Stimulated activated CD4-positive, alpha-beta T cell treated with anti-CD3 and anti-CD28 coated beads, Interleukin-15, amount 100 ng/mL, for 1 hour (primary cell): ENCODE data around the gene TMEM267.
"Not testable (repeated sequence)": the region's sequence is repeated elsewhere in the genome, so short reads cannot be mapped to it uniquely, and the experiment has no call there.

Source experiments
- DNase-seq, 2 donors: peaks; one replicate each; pipeline ENCODE4 v3.0.0-alpha.2; 2020; ENCODE audit warnings: low read depth in 1 of 2, low spot score in 1 of 2

TMEM267 gene

DNA sequence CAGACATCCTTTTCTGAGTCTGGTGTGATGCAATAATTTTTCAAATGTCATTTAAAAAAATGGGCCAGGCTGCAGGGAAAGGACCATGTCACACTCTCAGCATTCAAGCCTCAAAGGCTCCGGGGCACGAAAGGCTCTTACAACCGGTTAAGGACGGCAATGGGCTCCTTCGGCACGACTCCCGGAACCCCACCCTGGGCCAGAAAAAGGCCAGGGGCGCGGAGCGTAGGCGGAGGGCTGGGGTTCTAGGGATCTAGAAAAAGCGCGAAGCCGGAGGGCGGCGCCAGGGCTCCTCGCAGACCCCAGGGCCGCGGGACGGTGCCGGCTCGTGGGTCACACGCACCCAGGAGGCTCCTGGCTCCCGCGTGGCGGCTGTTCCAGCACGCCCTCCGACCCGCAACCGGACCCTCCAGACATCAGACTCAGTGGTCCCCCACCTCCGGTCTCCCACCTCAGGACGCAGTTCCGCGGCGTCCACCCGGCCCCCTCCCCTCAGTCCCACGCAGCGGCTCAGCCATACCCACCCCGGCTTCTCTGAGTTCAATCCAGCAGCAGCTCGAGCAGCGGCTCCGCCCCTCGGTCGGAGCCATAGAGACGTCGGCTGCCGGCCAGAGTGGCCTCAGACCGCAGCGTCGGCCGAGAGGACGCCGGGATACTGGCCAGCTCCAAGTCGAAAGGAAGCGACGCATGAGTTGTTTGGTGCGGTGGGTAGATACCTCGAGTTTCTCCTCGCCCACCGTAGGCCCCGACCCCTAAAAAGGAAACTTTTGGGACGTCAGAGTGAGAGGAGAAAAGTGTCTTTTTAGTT lies at the start of gene TMEM267:
TSS of gene TMEM267 (minus strand) at position 568 of the 808 bp plus-strand sequence. CDS start 29,896 bp downstream, outside the sequence.
- DNase-seq, result peak; percentile 68 to 79

- DNase-seq, result no peak
These were observed 47.0 kb upstream of the TMEM267 start for GRCh38 chr5:43530648-43531047.

DNA sequence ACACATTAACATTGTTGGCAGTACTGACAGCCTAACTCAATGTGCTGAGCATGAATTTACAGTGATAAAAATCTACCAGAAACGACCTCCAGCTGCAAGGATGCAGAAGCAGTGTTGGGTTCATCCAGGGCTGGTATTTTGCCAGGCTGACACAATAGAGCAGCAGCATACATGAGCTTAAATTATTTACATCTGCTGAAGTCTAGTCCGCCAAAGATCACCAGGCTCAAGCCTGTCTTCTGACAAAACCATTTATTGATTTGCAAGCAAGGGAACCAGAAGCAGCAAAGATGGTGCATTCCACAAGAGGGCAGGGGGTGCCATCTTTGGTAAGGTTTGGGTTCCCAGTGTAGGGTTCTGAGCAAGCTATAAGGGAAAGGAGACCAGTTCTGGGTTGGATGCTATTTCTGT lies 40.0 kb upstream of the TMEM267 start:
- DNase-seq, result no peak

- no peak for DNase-seq
These were observed 37.0 kb upstream of the TMEM267 start for GRCh38 chr5:43520615-43521014.

- no peak for DNase-seq
These were observed 32.0 kb upstream of the TMEM267 start for GRCh38 chr5:43515678-43516048.

DNA sequence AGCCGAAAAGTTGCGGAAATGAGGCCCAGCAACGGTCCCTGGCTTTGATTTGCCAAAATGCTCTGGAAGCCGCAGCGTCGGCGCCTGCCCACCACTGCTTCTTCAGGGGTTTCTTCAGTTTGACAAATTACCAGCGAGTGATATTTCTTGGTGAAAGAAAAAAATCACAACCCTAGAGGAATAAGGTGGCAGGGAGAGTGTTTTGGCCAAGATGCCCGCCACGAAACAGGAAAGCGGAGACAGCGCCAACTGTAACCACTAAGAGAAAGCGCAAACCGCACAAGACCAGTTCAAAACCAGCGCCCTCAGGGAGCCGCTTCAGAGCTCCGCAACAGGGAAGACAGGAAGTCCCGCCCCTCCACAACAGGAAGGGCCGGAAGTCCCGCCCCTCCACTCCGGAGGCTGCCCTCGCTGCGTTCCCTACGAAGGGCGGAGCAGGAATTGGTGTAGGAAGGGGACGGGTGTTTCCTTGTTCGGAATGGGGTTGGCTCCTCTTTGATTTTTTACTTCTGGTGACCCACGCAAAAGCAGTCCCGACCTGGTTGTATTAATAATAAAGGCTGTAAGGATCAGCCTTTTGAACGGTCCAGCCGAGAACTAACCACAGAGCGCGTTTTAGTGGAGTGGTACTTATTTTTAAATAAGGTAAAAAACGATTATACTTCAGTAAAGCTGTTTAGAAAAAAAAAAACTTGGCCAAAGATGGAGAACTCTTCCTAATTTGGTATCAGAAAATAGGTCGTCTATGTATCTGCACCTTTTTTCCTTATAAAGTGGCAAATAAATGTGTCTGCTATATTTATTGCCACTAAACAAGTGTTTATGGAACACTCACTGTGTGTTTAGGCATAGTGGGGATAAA lies 31.4 kb upstream of the TMEM267 start, which contains the start of gene C5orf34:
TSS of gene C5orf34 (minus strand) at position 333 of the 862 bp plus-strand sequence. CDS start 5,809 bp downstream, outside the sequence.
- peak; percentile 85 to 92 for DNase-seq

DNA sequence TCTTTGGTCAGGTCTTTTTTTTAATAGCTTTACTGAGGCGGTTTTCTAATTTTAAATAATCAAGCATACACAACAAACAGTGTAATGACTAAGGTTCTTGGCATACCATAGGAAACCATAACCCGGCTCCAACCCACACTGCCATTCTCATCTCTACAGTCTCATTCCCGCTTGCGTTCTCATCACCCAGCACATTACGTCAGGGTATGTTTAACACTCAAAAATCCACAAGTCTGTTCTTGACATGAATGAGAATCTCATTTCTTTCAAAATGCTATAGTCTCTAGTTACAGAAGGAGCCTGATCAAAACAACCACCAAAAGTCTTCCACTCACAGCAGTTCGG lies 30.8 kb upstream of the TMEM267 start:
- peak in 1 of 2 donors; percentile 9 for DNase-seq

- DNase-seq, result no peak
These were observed 30.4 kb upstream of the TMEM267 start for GRCh38 chr5:43514025-43514424.

- DNase-seq, result not testable (repeated sequence)
These were observed 27.4 kb upstream of the TMEM267 start for GRCh38 chr5:43511062-43511461.

GRCh38 chr5:43498581-43498980 lies 14.9 kb upstream of the TMEM267 start:
- DNase-seq, result no peak

- no peak for DNase-seq
These were observed 13.8 kb upstream of the TMEM267 start for GRCh38 chr5:43497311-43498104.

GRCh38 chr5:43491326-43491725 lies 7.7 kb upstream of the TMEM267 start:
- DNase-seq, result no peak

GRCh38 chr5:43486353-43486752 lies 2.7 kb upstream of the TMEM267 start:
- no peak for DNase-seq

DNA sequence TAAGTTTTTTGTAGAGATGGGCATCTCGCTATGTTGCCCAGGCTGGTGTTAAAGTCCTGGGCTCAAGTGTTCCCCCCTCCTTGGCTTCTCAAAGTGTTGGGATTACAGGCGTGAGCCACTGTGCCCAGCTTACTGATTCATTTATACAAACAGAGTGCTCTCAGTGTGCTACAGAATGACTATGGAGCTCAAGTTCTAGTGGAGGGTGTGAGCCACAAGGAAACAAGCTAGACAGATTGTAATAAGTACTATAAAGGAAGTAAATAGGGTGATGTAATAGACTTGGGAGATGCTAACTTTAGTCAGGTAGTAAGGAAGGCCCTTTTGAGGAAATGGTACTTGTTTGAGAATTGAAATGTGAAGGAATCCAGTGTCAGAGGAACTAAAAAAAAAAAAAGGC lies 1.7 kb upstream of the TMEM267 start:
- no peak for DNase-seq

GRCh38 chr5:43484106-43484849 lies 613 bp upstream of the TMEM267 start:
- DNase-seq, result peak; percentile 71 to 74

GRCh38 chr5:43482490-43483297 lies 971 bp downstream of the TMEM267 start:
- DNase-seq, result no peak

GRCh38 chr5:43469671-43470391 lies 13.8 kb downstream of the TMEM267 start:
- DNase-seq, result no peak

GRCh38 chr5:43467100-43467499 lies 16.6 kb downstream of the TMEM267 start:
- no peak for DNase-seq

- DNase-seq, result not testable (repeated sequence)
These were observed 18.2 kb downstream of the TMEM267 start for GRCh38 chr5:43465455-43465854.
